ENCODE measurements around the gene GCNT1.

GCNT1 gene

DNA sequence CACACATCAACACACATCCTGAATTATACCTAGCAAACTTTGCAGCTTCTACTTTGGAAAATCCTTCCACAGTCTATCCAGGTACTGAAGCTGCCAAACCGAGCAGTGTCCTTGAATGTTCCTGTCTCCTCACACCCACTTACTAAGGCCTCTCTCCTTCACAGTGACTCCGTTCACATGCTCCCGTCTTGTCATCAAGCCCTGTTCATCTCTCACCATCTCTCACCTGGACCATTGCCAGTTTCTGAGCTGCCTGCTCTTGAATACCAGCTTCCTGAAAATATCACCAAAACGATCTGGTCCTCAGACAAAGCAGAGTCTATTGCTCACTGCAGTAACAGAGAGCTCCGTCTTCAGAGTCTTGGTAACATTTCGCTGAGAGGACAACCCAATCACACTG lies 57.4 kb downstream of the GCNT1 start:
- Histone ChIP-seq H3K27ac (replicated peaks; ENCODE audit: low read length) (no peak overlapping the region), H3K9ac (ENCODE audit: low read depth, low read length, poor library complexity) (no peak overlapping the region), H2AFZ (ENCODE audit: low read length) (peak overlapping the region; percentile 3), H2AK5ac (ENCODE audit: low read depth, low read length) (no peak overlapping the region), H3K4ac (ENCODE audit: low read length) (no peak overlapping the region), H3K9me3 (replicated peaks in 1 of 2; ENCODE audit: control insufficient read depth in 2 of 2, insufficient read depth in 1 of 2, low read depth in 1 of 2, low read length in 2 of 2) (no peaks in the 10 kb centered on the region), H4K8ac (ENCODE audit: low read depth, low read length) (no peak overlapping the region), H3K23ac (ENCODE audit: low read depth, low read length, poor library complexity) (no peak overlapping the region), H3K18ac (ENCODE audit: low read length) (no peak overlapping the region), H2BK15ac (ENCODE audit: low read length) (no peak overlapping the region), H3K36me3 (replicated peaks in 1 of 2; ENCODE audit: control insufficient read depth in 2 of 2, insufficient read depth in 2 of 2, low read length in 2 of 2) (no peaks in the 10 kb centered on the region), H2BK12ac (ENCODE audit: low read length) (no peak overlapping the region), H2BK120ac (ENCODE audit: low read depth, low read length) (no peak overlapping the region), H4K91ac (ENCODE audit: low read depth, low read length, poor library complexity) (no peak overlapping the region), H3K79me1 (ENCODE audit: low read depth, low read length) (no peaks in the 10 kb centered on the region), H3K4me2 (ENCODE audit: insufficient read depth, low read length, poor library complexity, severe bottlenecking) (no peak overlapping the region), H3K4me3 (ENCODE audit: low read length in 2 of 2) (no peak overlapping the region), H2BK5ac (ENCODE audit: low read length) (no peak overlapping the region), H3K27me3 (ENCODE audit: control insufficient read depth in 3 of 3, insufficient read depth in 3 of 3, low read depth in 1 of 3, low read length in 3 of 3) (no peaks in the 10 kb centered on the region), H3K14ac (ENCODE audit: low read length) (no peak overlapping the region), H3K4me1 (ENCODE audit: control insufficient read depth in 2 of 2, insufficient read depth in 1 of 2, low read depth in 1 of 2, low read length in 2 of 2) (no peaks in the 10 kb centered on the region)
- DNase-seq (ENCODE audit: low spot score): no peak
- no CpG with 5 or more reads among the region's 6 CpGs for WGBS, 2 donors (ENCODE audit: extremely low coverage in 2 of 2, insufficient read length in 2 of 2, insufficient replicate concordance in 1 of 2)

- no CpG with 5 or more reads among the region's 3 CpGs for WGBS, 2 donors (ENCODE audit: extremely low coverage in 2 of 2, insufficient read length in 2 of 2, insufficient replicate concordance in 1 of 2)
- Histone ChIP-seq H2AFZ (ENCODE audit: low read length) (peak overlapping the region; percentile 3), H2BK5ac (ENCODE audit: low read length) (no peak overlapping the region), H2AK5ac (ENCODE audit: low read depth, low read length) (no peak overlapping the region), H3K4ac (ENCODE audit: low read length) (no peak overlapping the region), H2BK120ac (ENCODE audit: low read depth, low read length) (no peak overlapping the region), H3K23ac (ENCODE audit: low read depth, low read length, poor library complexity) (no peak overlapping the region), H3K9ac (ENCODE audit: low read depth, low read length, poor library complexity) (no peak overlapping the region), H2BK12ac (ENCODE audit: low read length) (no peak overlapping the region), H3K79me1 (ENCODE audit: low read depth, low read length) (no peaks in the 10 kb centered on the region), H3K9me3 (replicated peaks in 1 of 2; ENCODE audit: control insufficient read depth in 2 of 2, insufficient read depth in 1 of 2, low read depth in 1 of 2, low read length in 2 of 2) (no peaks in the 10 kb centered on the region), H3K4me2 (ENCODE audit: insufficient read depth, low read length, poor library complexity, severe bottlenecking) (no peak overlapping the region), H4K8ac (ENCODE audit: low read depth, low read length) (no peak overlapping the region), H3K14ac (ENCODE audit: low read length) (no peak overlapping the region), H3K27me3 (ENCODE audit: control insufficient read depth in 3 of 3, insufficient read depth in 3 of 3, low read depth in 1 of 3, low read length in 3 of 3) (no peaks in the 10 kb centered on the region), H3K4me1 (ENCODE audit: control insufficient read depth in 2 of 2, insufficient read depth in 1 of 2, low read depth in 1 of 2, low read length in 2 of 2) (no peaks in the 10 kb centered on the region), H4K91ac (ENCODE audit: low read depth, low read length, poor library complexity) (no peak overlapping the region), H3K27ac (replicated peaks; ENCODE audit: low read length) (no peak overlapping the region), H3K18ac (ENCODE audit: low read length) (no peak overlapping the region), H3K4me3 (ENCODE audit: low read length in 2 of 2) (no peak overlapping the region), H3K36me3 (replicated peaks in 1 of 2; ENCODE audit: control insufficient read depth in 2 of 2, insufficient read depth in 2 of 2, low read length in 2 of 2) (no peaks in the 10 kb centered on the region), H2BK15ac (ENCODE audit: low read length) (no peak overlapping the region)
- DNase-seq (ENCODE audit: low spot score): no peak
Measured at GRCh38 chr9:76516871-76517270, 57.9 kb downstream of the GCNT1 start.

DNA sequence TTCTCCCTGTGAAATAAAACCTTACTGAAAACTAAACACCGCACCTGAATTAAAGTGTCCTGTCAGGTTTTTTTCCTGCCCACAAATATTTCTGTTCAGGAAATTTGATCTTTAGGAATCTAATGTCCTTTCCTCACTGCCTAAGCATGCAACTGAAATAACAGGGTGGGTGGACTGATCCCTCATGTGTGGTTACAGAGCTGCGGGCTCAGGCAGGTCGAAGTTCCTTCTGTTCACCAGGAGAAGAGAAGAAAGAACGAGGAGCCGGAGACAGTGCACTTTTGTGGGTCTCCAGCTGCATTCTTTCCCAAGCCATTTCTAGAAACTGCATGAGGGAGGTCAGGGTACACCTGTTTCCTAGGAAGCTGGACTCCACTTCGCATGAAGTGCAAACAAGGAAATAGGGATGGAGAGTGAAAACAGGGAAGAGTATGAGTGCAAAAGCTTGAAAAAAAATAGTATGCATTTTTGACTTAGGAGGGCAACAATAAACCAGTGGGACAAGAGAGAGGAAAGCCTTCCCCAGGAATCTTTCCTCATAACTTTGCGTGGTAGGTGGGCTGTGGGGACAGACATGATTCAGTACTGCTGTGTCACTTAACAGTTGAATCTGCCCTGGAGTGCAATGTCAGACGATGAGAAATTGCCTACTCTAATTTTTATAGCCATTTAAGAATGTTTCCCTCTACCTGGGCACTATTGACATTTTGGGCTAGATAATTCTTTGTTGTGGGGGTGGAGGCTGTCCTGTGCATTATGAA lies 60.3 kb downstream of the GCNT1 start:
- H2AFZ ChIP-seq (ENCODE audit: low read length): no peak overlapping the region
- no peak overlapping the region for H4K91ac ChIP-seq (ENCODE audit: low read depth, low read length, poor library complexity)
- no peak overlapping the region for H3K14ac ChIP-seq (ENCODE audit: low read length)
- H3K4me3 ChIP-seq (ENCODE audit: low read length in 2 of 2): no peak overlapping the region
- H2AK5ac ChIP-seq (ENCODE audit: low read depth, low read length): no peak overlapping the region
- no peak overlapping the region for H2BK12ac ChIP-seq (ENCODE audit: low read length)
- H3K4me2 ChIP-seq (ENCODE audit: insufficient read depth, low read length, poor library complexity, severe bottlenecking): no peak overlapping the region
- no peak overlapping the region for H4K8ac ChIP-seq (ENCODE audit: low read depth, low read length)
- H3K27me3 ChIP-seq (ENCODE audit: control insufficient read depth in 3 of 3, insufficient read depth in 3 of 3, low read depth in 1 of 3, low read length in 3 of 3): no peaks in the 10 kb centered on the region
- no peak overlapping the region for H2BK120ac ChIP-seq (ENCODE audit: low read depth, low read length)
- no peak overlapping the region for H2BK15ac ChIP-seq (ENCODE audit: low read length)
- no peak overlapping the region for H3K18ac ChIP-seq (ENCODE audit: low read length)
- no peaks in the 10 kb centered on the region for H3K4me1 ChIP-seq (ENCODE audit: control insufficient read depth in 2 of 2, insufficient read depth in 1 of 2, low read depth in 1 of 2, low read length in 2 of 2)
- H3K23ac ChIP-seq (ENCODE audit: low read depth, low read length, poor library complexity): no peak overlapping the region
- H2BK5ac ChIP-seq (ENCODE audit: low read length): no peak overlapping the region
- no peaks in the 10 kb centered on the region for H3K9me3 ChIP-seq (replicated peaks in 1 of 2; ENCODE audit: control insufficient read depth in 2 of 2, insufficient read depth in 1 of 2, low read depth in 1 of 2, low read length in 2 of 2)
- no peak for DNase-seq (ENCODE audit: low spot score)
- H3K4ac ChIP-seq (ENCODE audit: low read length): no peak overlapping the region
- no peaks in the 10 kb centered on the region for H3K36me3 ChIP-seq (replicated peaks in 1 of 2; ENCODE audit: control insufficient read depth in 2 of 2, insufficient read depth in 2 of 2, low read length in 2 of 2)
- no peak overlapping the region for H3K27ac ChIP-seq (replicated peaks; ENCODE audit: low read length)
- WGBS, 2 donors (ENCODE audit: extremely low coverage in 2 of 2, insufficient read length in 2 of 2, insufficient replicate concordance in 1 of 2): no CpG with 5 or more reads among the region's 8 CpGs
- no peaks in the 10 kb centered on the region for H3K79me1 ChIP-seq (ENCODE audit: low read depth, low read length)
- H3K9ac ChIP-seq (ENCODE audit: low read depth, low read length, poor library complexity): no peak overlapping the region

DNA sequence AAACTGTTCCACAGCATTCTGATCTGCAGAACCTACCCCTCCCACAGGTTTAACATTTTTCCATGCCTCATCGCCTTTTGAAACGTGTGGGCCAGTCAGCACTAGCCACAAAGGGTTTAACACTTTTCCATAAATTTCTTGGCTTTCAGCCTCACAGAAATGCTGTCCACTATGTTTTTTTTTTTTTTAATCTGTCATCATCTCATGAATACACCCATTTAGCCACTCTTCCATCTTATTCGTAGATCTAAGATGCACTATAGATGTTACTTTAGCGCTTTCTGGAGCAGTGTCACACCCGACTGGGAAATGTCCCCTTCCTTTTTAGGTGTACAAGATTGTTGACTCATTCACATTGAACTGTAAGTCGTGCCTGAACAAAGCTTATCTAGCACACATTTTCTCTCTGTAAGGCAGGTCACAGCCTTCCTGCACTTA lies 62.3 kb downstream of the GCNT1 start:
- no CpG with 5 or more reads among the region's 6 CpGs for WGBS, 2 donors (ENCODE audit: extremely low coverage in 2 of 2, insufficient read length in 2 of 2, insufficient replicate concordance in 1 of 2)
- Histone ChIP-seq H3K9ac (ENCODE audit: low read depth, low read length, poor library complexity) (no peak overlapping the region), H3K14ac (ENCODE audit: low read length) (no peak overlapping the region), H4K91ac (ENCODE audit: low read depth, low read length, poor library complexity) (no peak overlapping the region), H3K36me3 (replicated peaks in 1 of 2; ENCODE audit: control insufficient read depth in 2 of 2, insufficient read depth in 2 of 2, low read length in 2 of 2) (no peaks in the 10 kb centered on the region), H2AK5ac (ENCODE audit: low read depth, low read length) (no peak overlapping the region), H2AFZ (ENCODE audit: low read length) (no peak overlapping the region), H2BK15ac (ENCODE audit: low read length) (no peak overlapping the region), H4K8ac (ENCODE audit: low read depth, low read length) (no peak overlapping the region), H3K4me3 (ENCODE audit: low read length in 2 of 2) (no peak overlapping the region), H3K23ac (ENCODE audit: low read depth, low read length, poor library complexity) (no peak overlapping the region), H3K27me3 (ENCODE audit: control insufficient read depth in 3 of 3, insufficient read depth in 3 of 3, low read depth in 1 of 3, low read length in 3 of 3) (no peaks in the 10 kb centered on the region), H3K27ac (replicated peaks; ENCODE audit: low read length) (no peak overlapping the region), H3K79me1 (ENCODE audit: low read depth, low read length) (no peaks in the 10 kb centered on the region), H3K4ac (ENCODE audit: low read length) (no peak overlapping the region), H3K4me2 (ENCODE audit: insufficient read depth, low read length, poor library complexity, severe bottlenecking) (no peak overlapping the region), H2BK120ac (ENCODE audit: low read depth, low read length) (no peak overlapping the region), H2BK12ac (ENCODE audit: low read length) (no peak overlapping the region), H3K9me3 (replicated peaks in 1 of 2; ENCODE audit: control insufficient read depth in 2 of 2, insufficient read depth in 1 of 2, low read depth in 1 of 2, low read length in 2 of 2) (no peaks in the 10 kb centered on the region), H3K18ac (ENCODE audit: low read length) (no peak overlapping the region), H3K4me1 (ENCODE audit: control insufficient read depth in 2 of 2, insufficient read depth in 1 of 2, low read depth in 1 of 2, low read length in 2 of 2) (no peaks in the 10 kb centered on the region), H2BK5ac (ENCODE audit: low read length) (no peak overlapping the region)
- no peak for DNase-seq (ENCODE audit: low spot score)

Data from neuronal stem cell (in vitro differentiated cells).